ENCODE measurements around the gene FOXF1.

The FOXF1 gene

DNA sequence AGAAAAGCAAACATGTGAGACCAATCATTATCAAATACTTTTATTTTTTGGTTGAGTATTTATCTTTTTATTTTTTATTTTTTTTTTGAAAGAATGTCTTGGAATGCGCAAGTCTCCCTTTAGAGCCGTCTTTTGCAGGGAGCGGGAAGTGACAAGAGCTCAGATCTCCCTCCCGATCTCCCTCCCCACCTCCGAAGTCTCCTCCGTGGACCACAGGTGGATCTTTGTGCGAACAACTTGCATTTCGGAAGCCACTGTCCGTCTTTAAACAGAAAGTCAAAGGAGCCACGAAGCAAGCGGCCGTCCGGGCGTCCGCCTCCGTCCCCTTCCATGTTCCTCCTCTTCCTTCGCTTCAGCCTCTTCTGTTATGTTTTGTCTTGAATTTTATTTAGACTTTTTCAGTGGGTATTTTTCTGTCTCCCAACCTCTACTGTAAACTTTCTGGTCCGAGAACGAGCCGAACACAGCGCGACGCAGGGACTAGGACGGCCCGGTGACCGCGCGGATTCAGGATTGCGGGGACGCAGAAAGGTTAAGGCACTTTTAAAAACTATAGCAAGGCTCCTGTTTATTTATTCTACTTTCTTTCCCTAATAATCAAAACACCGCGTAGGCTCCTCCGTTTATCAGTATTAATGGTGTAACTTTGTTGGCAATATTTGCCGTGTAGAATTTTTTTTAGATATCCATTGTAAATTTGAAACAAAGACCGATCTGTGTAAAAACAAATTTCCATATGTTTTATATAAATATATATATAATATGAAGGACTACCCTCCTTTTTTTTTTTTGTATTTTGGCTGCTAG is 3.3 kb downstream of the FOXF1 start:
- H4K20me1 ChIP-seq (ENCODE audit: insufficient read depth, low read length), result no peaks in the 10 kb centered on the region
- no peaks in the 10 kb centered on the region for H3K27me3 ChIP-seq (ENCODE audit: low read depth, low read length)
- H3K36me3 ChIP-seq (replicated peaks; ENCODE audit: low read depth, low read length), result no peaks in the 10 kb centered on the region

DNA sequence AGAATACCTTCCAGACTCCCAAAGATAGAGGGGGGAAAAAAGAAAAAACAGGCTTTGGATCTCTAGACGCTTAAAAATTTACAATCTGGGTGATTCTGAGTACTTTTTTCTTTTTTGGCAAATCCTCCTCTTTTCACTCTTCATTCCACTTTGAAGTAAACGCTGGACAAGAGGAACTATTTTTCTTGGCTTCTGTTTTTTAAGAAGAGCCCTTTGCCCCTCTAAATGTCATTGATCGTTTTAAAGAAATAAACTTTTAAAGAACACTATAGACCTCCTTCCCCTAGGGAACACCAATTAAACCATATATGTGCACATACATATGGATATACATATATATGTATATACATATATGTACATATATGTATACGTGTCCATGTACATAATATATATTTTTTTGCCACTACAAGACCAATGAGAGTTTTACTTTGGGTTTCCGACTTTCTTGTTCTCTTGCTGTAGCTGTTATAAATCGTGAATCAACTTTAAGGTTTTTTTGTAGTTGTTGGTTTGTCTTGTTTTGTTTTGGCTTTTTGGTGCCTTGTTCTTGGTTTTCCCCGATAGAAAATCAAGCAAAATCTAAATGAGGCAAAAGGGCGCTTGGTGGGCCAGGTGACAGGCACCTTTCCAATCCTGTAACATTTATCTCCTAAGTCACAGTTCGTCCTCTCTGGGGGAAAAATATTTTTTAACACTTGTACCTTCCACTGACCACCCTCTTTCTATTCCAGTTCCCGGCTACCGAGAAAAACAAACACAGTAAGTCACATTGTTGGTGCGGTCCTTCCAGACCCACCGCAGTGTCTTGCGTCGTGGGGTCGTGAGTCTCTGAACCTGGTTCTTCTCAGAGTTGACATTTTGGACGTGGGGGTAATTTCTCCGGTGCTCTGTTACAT is 4.4 kb downstream of the FOXF1 start:
- no peak overlapping the region for H3K4me3 ChIP-seq (ENCODE audit: low read length)
- no peak overlapping the region for H3K4me2 ChIP-seq (ENCODE audit: low read length)
- H3K4me1 ChIP-seq (ENCODE audit: low read length), result no peaks in the 10 kb centered on the region
- no peak overlapping the region for H3K27ac ChIP-seq (ENCODE audit: low read length)
- H4K20me1 ChIP-seq (ENCODE audit: insufficient read depth, low read length), result no peaks in the 10 kb centered on the region
- no peak for TF ChIP-seq EZH2phosphoT487 (IDR thresholded peaks at IDR 0.05; ENCODE audit: low read depth)
- TF ChIP-seq, protein P1, sequence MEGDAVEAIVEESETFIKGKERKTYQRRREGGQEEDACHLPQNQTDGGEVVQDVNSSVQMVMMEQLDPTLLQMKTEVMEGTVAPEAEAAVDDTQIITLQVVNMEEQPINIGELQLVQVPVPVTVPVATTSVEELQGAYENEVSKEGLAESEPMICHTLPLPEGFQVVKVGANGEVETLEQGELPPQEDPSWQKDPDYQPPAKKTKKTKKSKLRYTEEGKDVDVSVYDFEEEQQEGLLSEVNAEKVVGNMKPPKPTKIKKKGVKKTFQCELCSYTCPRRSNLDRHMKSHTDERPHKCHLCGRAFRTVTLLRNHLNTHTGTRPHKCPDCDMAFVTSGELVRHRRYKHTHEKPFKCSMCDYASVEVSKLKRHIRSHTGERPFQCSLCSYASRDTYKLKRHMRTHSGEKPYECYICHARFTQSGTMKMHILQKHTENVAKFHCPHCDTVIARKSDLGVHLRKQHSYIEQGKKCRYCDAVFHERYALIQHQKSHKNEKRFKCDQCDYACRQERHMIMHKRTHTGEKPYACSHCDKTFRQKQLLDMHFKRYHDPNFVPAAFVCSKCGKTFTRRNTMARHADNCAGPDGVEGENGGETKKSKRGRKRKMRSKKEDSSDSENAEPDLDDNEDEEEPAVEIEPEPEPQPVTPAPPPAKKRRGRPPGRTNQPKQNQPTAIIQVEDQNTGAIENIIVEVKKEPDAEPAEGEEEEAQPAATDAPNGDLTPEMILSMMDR (IDR thresholded peaks at IDR 0.05; ENCODE audit: low read depth, low read length), result no peak
- H2AFZ ChIP-seq (ENCODE audit: low read depth, low read length), result no peak overlapping the region
- H3K36me3 ChIP-seq (replicated peaks; ENCODE audit: low read depth, low read length), result no peaks in the 10 kb centered on the region
- H3K27me3 ChIP-seq (ENCODE audit: low read depth, low read length), result no peaks in the 10 kb centered on the region
- H3K9me3 ChIP-seq (ENCODE audit: insufficient read depth, low read length), result no peaks in the 10 kb centered on the region
- H3K9ac ChIP-seq (ENCODE audit: low read length), result no peak overlapping the region
- H3K79me2 ChIP-seq (ENCODE audit: low read length), result no peaks in the 10 kb centered on the region

More for the DNA sequence above, 3.3 kb downstream of the FOXF1 start:
- H3K4me3 ChIP-seq (ENCODE audit: low read length), result no peak overlapping the region
- TF ChIP-seq, protein P1 (IDR thresholded peaks at IDR 0.05; ENCODE audit: low read depth, low read length), result no peak
- TF ChIP-seq EZH2phosphoT487 (IDR thresholded peaks at IDR 0.05; ENCODE audit: low read depth), result no peak
- no peak overlapping the region for H3K27ac ChIP-seq (ENCODE audit: low read length)
- no peaks in the 10 kb centered on the region for H3K9me3 ChIP-seq (ENCODE audit: insufficient read depth, low read length)
- no peaks in the 10 kb centered on the region for H3K79me2 ChIP-seq (ENCODE audit: low read length)
- H3K4me1 ChIP-seq (ENCODE audit: low read length), result no peaks in the 10 kb centered on the region
- H3K9ac ChIP-seq (ENCODE audit: low read length), result no peak overlapping the region
- H2AFZ ChIP-seq (ENCODE audit: low read depth, low read length), result no peak overlapping the region
- no peak overlapping the region for H3K4me2 ChIP-seq (ENCODE audit: low read length)

DNA sequence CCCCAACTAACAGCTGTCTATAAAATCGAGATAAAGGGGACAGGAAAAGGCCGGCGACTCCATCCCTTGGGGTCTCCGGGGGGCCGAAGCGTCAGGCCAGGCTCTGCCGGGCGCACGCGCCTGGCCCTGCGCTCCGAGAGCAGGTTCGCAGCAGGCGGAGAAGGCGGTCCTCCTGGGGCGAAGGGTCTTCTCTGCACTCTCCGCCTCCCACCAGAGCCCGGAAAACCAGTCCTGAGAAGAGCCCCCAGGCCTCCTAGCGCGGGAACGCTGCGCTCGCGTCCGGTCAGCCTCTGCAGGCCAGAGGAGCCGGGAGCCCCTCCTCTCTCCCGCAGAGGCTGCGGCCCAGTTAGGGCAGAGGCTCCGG is 5.1 kb downstream of the FOXF1 start:
- Histone ChIP-seq H3K79me2 (ENCODE audit: low read length) (no peaks in the 10 kb centered on the region), H4K20me1 (ENCODE audit: insufficient read depth, low read length) (no peaks in the 10 kb centered on the region), H3K9ac (ENCODE audit: low read length) (no peak overlapping the region), H3K36me3 (replicated peaks; ENCODE audit: low read depth, low read length) (no peaks in the 10 kb centered on the region), H3K27ac (ENCODE audit: low read length) (no peak overlapping the region), H3K4me2 (ENCODE audit: low read length) (no peak overlapping the region), H2AFZ (ENCODE audit: low read depth, low read length) (no peak overlapping the region), H3K9me3 (ENCODE audit: insufficient read depth, low read length) (no peaks in the 10 kb centered on the region), H3K27me3 (ENCODE audit: low read depth, low read length) (no peaks in the 10 kb centered on the region), H3K4me3 (ENCODE audit: low read length) (no peak overlapping the region), H3K4me1 (ENCODE audit: low read length) (no peaks in the 10 kb centered on the region)
- no peak for TF ChIP-seq EZH2phosphoT487 (IDR thresholded peaks at IDR 0.05; ENCODE audit: low read depth)
- TF ChIP-seq, protein P1 (IDR thresholded peaks at IDR 0.05; ENCODE audit: low read depth, low read length), result no peak

Measured in OCI-LY3 (cell line).